ENCODE measurements around the gene SLC38A8.

Gene SLC38A8

GRCh38 chr16:83994087-83994486 is 48.5 kb downstream of the SLC38A8 start:
- no peak for DNase-seq

GRCh38 chr16:83992624-83993023 is 50.0 kb downstream of the SLC38A8 start:
- DNase-seq = no peak

- DNase-seq = no peak
Observed at GRCh38 chr16:83990492-83990891, 52.1 kb downstream of the SLC38A8 start.

GRCh38 chr16:83989300-83989699 is 53.3 kb downstream of the SLC38A8 start:
- no peak for DNase-seq

- no peak for DNase-seq
Observed at GRCh38 chr16:83983491-83983890, 59.1 kb downstream of the SLC38A8 start.

- DNase-seq = no peak
Observed at GRCh38 chr16:83981799-83982198, 60.8 kb downstream of the SLC38A8 start.

- DNase-seq = no peak
Observed at GRCh38 chr16:83980794-83981193, 61.8 kb downstream of the SLC38A8 start.

- no peak for DNase-seq
Observed at GRCh38 chr16:83979441-83979840, 63.2 kb downstream of the SLC38A8 start.

GRCh38 chr16:83978401-83978904 is 64.1 kb downstream of the SLC38A8 start:
- DNase-seq = no peak

GRCh38 chr16:83977056-83977815 is 65.4 kb downstream of the SLC38A8 start:
- DNase-seq = no peak

GRCh38 chr16:83975590-83976260 is 66.9 kb downstream of the SLC38A8 start:
- no peak for DNase-seq

GRCh38 chr16:83974475-83974874 is 68.1 kb downstream of the SLC38A8 start:
- no peak for DNase-seq

- DNase-seq = no peak
Observed at GRCh38 chr16:83973581-83974385, 68.8 kb downstream of the SLC38A8 start.

- no peak for DNase-seq
Observed at GRCh38 chr16:83973077-83973476, 69.5 kb downstream of the SLC38A8 start.

- no peak for DNase-seq
Observed at GRCh38 chr16:83972256-83973008, 70.2 kb downstream of the SLC38A8 start.

GRCh38 chr16:83971165-83972130 is 71.1 kb downstream of the SLC38A8 start:
- DNase-seq = no peak

- no peak for DNase-seq
Observed at GRCh38 chr16:83970430-83970815, 72.2 kb downstream of the SLC38A8 start.

GRCh38 chr16:83969771-83970429 is 72.7 kb downstream of the SLC38A8 start:
- no peak for DNase-seq

- no peak for DNase-seq
Observed at GRCh38 chr16:83968891-83969649, 73.5 kb downstream of the SLC38A8 start.

- DNase-seq = no peak
Observed at GRCh38 chr16:83968306-83968851, 74.2 kb downstream of the SLC38A8 start.

Measured in cortex of kidney (tissue), 1 donor.